Activated CD8-positive, alpha-beta memory T cell treated with anti-CD3 and anti-CD28 coated beads for 36 hours (primary cell): ENCODE results near the gene SLC25A26. TPM values are rescaled to one million over a fixed set of nuclear protein-coding genes. Genes with fewer than 3 reads are reported as not detected.

Experiments
- CTCF ChIA-PET: fragments of 350-600 bp; sonication (Branson Sonifier 250); formaldehyde crosslinking; loops from one replicate; lab custom pipeline; 2021; ENCODE audit warnings: antibody characterized with exemption; lab: Charles Lee
- POLR2A ChIA-PET: fragments of 350-600 bp; sonication (Branson Sonifier 250); formaldehyde crosslinking; loops from one replicate; lab custom pipeline; 2021; ENCODE audit warnings: antibody characterized with exemption; lab: Charles Lee
- total RNA-seq, 2 experiments: library from RNA; stranded (reverse); gene quantifications; one replicate each; pipeline ENCODE4 v1.2.3, GENCODE V29; 2021

SLC25A26 gene
- 10 to 100 TPM; 23.7 to 25.9 TPM for total RNA-seq

DNA sequence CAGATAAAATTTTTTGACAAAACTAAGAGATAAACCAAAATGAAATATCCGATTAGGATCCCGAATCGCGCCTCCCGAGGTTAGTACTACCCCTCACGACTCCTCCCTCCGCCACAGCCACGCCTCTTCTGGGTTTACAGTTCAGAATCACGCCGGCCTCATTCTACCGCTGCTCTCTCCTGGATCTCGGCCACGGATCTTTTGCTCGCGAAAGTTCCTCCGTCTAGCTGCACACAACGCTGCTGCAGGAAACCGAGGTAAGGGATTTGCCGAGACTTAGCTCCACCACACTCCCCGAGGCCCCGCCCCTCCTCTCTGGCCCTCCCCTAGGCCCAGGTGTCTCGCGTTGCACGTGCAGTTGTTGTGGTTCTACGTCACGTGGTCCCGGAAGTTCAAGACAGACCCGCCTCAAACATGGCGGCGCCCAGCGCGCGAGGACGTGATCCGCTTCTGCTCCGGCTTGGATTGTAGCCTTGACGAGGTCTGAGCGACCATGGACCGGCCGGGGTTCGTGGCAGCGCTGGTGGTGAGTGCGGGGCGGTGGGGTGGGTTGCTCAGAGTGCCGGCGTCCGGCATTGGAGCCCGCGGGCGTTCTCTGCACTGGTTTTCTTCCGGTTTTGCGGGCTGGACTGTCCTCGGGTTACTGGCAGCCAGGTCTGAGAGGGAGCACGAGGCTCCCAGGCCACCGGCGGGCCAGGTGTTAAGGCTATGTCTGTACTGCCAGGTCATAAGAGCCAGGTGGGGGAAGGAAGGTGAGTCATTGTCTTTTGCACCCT lies at the start of gene SLC25A26:
TSS of gene SLC25A26 (plus strand) at position 400 of the 776 bp plus-strand sequence. CDS start at position 494, 94 bp downstream.
- ChIA-PET POLR2A (interaction anchor here (0.5 to 0.8 kb wide), 3 partner anchors 13 to 70 kb away, joined by 3 to 4 read pairs (median 3); no protein-coding TSS in a partner anchor), CTCF (no interaction called here)

GRCh38 chr3:66172394-66172793 lies 48.4 kb upstream of the SLC25A26 start:
- ChIA-PET CTCF (interaction anchor here (0.6 kb wide), 1 partner anchor 30 kb away, joined by 3 read pairs; no protein-coding TSS in a partner anchor), POLR2A (no interaction called here)

GRCh38 chr3:66177026-66177425 lies 43.8 kb upstream of the SLC25A26 start:
- ChIA-PET CTCF (interaction anchor here (0.6 to 0.8 kb wide), 2 partner anchors 31 to 339 kb away, joined by 3 read pairs; no protein-coding TSS in a partner anchor), POLR2A (no interaction called here)

- ChIA-PET CTCF (interaction anchor here (0.8 kb wide), 1 partner anchor 340 kb away, joined by 3 read pairs; no protein-coding TSS in a partner anchor), POLR2A (no interaction called here)
Measured at GRCh38 chr3:66178206-66178605, 42.6 kb upstream of the SLC25A26 start.

DNA sequence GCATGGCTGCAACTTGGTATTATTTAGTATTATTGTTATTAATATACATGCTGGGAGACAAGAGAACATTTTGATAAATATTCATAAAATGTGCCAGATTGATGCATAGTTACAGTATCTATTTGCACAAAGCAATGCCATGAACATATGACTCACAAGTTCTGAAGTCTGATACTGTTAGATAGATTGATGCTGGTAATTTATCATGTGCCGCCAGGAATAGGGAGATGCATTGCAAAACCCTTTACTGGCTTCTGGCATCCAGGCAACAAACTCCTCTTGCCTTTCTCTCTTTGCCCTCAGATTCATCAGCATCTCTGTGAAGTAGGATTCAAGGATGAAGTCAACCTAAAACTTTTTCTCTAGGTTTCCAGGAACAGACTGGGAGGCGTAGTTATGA lies 41.0 kb upstream of the SLC25A26 start:
- POLR2A ChIA-PET = no interaction called here
- CTCF ChIA-PET = no interaction called here

GRCh38 chr3:66181764-66182163 lies 39.0 kb upstream of the SLC25A26 start:
- ChIA-PET CTCF (no interaction called here), POLR2A (no interaction called here)

DNA sequence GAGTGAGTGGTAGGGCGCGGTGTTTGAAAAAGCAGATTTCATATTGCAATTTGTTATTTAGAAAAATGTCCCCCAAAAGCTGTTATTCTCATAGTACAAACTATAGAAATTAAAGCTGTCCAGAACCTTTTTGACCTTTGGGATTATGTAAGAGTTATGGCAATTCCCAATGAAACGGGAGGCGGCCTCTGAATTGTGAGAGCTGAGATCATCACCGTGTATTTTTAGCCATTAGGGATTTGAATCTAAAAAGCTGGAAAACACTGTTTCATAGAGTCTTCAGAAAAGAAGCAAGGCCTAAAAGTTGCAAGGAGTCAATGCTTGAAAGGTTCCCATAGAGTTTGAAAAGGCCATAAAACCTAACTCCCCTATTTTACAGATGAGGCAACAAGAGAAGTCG lies 38.6 kb upstream of the SLC25A26 start:
- ChIA-PET CTCF (no interaction called here), POLR2A (no interaction called here)

DNA sequence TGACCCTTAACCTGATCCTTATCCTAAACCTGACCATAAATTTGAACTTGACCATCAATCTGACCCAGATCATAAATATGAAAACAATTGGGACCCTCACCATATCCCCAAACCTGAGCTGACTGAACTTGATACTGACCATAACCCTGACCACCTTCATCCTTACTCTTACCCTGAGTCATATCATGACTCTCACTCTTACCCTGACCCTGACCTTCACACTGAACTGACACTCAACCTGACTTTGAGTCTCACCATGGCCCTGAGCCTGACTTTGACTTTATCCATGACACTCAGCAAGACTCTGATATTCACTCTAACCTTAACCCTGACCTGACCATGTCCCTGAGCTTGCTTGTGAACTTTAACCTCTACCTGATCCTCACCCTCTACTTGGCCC lies 34.3 kb upstream of the SLC25A26 start:
- CTCF ChIA-PET = no interaction called here
- POLR2A ChIA-PET = no interaction called here

DNA sequence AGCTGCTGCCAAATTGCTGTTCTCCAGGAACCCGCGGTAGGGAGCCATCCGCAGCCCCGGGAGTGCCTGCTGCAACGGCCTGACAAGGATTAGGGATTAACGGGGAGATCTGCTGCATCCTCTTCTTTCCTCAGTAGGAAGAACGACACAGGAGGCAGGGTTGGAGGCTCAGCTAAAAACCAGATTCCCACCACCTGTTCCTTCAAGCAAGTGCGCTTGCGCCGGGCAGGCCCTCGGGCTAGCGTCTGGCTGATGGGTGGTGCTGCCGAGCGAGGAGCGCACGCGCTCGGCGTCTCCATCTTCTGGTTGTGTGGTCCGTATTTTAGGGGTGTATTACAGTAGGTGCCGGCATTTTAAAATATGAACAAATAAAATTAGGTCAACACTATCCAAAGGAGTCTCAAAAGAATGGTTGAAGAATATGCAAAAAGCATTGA lies 25.4 kb upstream of the SLC25A26 start:
- ChIA-PET CTCF (no interaction called here), POLR2A (no interaction called here)

DNA sequence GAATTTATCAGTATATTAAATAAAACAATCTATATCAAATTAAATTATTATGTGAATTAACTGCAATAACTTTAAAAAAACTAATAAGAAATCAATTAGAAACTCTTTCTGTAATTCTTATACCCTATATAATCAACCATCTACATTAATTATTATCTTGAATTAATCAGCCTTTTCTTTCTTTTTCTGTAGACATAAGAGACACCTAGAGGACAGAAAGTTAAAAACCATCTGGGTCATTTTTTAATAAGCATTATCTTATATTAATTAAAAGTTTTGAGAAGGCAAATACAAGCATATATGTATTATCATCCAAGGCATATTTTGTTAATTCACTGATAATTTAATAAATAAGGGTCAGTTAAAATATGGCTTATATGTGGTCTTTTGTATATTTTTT lies 24.2 kb upstream of the SLC25A26 start:
- POLR2A ChIA-PET = no interaction called here
- CTCF ChIA-PET = no interaction called here

DNA sequence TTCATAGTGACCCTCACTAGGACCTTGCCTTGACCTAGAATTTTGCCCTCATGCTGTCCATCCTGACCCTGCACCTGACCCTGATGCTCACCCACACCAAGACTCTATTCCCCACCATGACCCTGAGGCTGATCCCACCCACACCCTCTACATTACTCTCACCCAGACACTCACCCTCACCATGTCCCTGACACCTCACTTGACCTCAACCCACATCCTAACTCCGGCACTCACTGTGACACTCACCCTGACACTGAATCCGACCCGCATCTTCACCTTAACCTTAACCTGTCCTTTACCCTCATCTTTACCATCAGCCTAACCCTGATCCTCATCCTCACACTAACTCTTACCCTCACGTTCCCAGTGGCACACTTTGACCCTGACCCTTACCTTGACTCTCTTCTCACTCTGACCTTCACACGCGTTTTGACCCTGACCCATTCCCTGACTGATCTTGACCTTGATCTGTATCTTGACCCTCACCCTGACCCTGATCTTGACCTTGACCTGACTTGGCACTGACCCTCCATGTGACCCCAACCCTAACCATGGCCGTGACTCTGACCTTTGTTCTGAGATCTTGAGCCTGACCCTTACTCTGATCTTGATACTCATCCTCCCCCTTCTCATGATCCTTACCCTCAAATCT lies 22.2 kb upstream of the SLC25A26 start:
- POLR2A ChIA-PET = no interaction called here

DNA sequence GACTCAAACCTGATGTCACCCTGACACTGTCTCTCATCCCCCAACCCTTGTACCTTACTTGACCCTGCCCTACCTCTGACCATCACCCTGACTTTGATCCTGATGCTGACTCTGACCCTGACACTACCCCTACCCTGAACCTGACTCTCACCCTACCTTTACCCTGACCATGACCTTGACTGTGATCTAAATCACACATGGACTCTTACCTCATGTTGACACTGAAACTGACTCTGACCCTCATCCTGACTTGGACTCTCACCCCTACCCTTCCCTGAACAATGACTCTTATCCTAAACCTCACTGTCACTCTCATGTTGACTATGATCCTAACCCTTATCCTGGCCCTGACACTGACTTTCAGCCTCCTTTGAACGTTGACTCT lies 21.7 kb upstream of the SLC25A26 start:
- POLR2A ChIA-PET = no interaction called here
- CTCF ChIA-PET = no interaction called here

More for the DNA sequence above, 22.2 kb upstream of the SLC25A26 start:
- CTCF ChIA-PET = no interaction called here

DNA sequence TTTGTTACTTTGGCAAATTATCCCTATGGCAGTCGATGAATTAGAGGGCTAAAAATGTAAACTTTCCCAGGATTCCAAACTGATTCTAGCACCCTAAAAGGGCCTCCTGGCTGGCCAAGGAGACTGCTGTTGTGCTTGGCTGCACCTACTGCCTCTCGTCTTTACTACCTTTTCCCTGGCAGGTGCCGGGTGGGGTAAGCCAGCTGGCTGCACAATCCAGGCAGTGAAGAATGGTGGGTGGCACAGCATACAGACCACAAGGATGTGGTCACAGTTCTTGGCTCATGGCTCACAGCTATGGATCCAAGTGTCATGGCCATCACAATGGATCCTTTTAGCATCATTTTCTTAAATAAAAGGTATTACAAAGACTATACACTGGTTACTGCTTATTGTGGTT lies 20.7 kb upstream of the SLC25A26 start:
- ChIA-PET POLR2A (no interaction called here), CTCF (no interaction called here)

DNA sequence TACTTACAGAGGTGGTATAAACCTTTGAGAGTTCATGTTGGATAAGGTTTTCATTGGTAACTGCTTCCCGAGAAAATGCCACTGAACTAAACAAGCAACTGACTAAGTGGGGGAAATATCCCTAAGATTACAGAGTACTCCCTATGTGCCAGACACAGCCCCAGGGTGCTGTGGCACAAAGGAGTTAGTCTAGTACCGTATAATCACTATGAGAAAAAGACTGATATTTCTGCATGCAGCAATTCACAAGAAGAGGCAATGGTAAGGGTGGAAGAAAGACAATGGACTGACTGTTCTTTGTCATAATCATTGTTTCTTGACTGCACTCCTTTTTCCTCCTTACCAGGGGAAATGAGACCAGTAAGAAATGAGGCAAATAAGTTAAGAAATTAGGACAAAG lies 20.0 kb upstream of the SLC25A26 start:
- ChIA-PET CTCF (no interaction called here), POLR2A (no interaction called here)

DNA sequence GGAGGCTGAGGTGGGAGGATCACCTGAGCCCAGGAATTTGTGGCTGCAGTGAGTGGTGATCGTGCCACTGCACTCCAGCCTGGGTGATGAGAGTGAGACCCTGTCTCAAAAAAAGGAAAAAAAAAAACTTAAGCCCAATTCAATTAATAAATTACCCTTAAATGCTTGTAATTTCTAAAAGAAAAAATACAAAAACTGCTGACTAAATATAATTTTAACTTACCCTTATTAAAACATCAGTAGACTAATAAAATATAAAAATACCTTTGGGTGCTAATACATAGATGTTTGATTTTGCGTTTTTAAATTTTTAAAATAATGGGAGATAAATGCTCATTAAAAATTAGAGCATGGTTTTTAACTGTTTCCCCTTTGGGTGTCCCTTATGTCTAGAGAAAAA lies 17.5 kb upstream of the SLC25A26 start:
- POLR2A ChIA-PET = no interaction called here
- CTCF ChIA-PET = no interaction called here

DNA sequence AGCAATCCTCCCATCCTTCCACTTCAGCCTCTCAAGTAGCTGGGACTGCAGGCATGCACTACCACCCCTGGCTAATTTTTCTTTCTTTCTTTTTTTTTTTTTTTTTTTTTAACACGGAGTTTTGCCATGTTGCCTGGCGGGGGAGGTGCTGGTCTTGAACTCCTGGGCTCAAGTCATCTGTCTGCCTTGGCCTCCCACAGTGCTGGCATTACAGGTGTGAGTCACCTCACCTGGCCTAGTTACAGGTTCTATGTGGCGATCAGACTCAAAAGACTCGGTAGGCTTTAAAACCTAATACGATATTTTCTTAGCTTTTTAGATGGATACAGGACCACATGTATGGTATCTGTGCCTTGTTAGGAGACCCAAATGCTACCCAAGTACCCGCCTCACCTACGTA lies 14.0 kb upstream of the SLC25A26 start:
- CTCF ChIA-PET = no interaction called here
- POLR2A ChIA-PET = no interaction called here

DNA sequence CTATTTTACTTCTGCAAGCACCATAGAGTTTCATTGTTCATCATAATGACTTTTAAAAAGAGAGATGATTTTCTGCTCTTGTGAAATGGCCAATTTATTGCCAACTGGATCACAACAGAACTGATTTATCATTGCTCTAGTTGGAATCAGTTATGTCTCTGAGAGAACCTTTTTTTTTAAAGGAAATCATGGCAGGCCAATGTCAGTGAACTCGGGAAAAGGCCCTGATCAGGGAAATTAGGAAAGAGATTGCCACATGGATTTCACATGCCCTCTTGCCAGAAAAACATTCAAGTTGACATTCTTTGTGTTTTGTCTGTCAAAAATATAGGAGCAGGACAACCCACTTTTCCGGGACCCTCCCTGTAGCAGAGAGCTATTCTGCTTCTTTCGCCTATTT lies 12.6 kb upstream of the SLC25A26 start:
- ChIA-PET POLR2A (no interaction called here), CTCF (no interaction called here)

DNA sequence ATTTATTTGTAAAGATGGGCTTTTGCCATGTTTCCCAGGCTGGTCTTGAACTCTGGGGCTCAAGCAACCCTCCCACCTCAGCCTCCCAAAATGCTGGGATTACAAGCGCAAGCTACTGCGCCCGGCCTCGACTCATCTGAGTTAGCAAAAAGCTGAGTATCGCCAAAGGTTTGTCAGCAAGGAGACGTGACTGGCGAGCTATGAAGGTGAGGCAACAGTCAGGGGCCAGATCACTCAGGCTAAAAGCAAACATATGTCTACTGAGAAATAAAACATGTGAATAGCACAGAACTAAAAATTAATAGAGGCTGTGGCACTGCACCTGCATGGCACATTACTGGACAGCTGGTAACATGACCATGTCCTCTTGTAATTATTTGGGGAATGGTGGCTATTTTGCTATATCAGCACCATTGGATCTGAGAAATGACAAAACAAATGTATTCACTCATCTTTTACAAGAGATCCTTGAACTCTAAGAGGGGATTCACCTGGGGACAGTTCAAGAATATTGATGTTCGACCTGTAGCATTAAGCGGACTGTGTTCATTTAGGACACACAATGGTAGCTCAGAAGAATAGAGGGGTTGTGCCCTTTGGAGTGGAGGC lies 10.0 kb upstream of the SLC25A26 start:
- CTCF ChIA-PET = no interaction called here
- POLR2A ChIA-PET = no interaction called here

GRCh38 chr3:66211779-66212178 lies 9.0 kb upstream of the SLC25A26 start:
- ChIA-PET CTCF (no interaction called here), POLR2A (no interaction called here)

- POLR2A ChIA-PET = no interaction called here
Measured at GRCh38 chr3:66215106-66215505, 5.7 kb upstream of the SLC25A26 start.

More at GRCh38 chr3:66215106-66215505, 5.7 kb upstream of the SLC25A26 start:
- CTCF ChIA-PET = no interaction called here
